Measurements from ENCODE around the gene IDH3B.

The IDH3B gene

GRCh38 chr20:2612073-2612472 lies 51.9 kb downstream of the IDH3B start:
- no peak for FAIRE-seq

- no peak for FAIRE-seq
Observed at GRCh38 chr20:2610941-2611720, 52.9 kb downstream of the IDH3B start.

- no peak for FAIRE-seq
Observed at GRCh38 chr20:2610326-2610725, 53.7 kb downstream of the IDH3B start.
